ENCODE results near the gene IL1RAPL1.

GRCh38 chrX:29225670-29226069, 638.4 kb downstream of the IL1RAPL1 start:
- no peak for TF ChIP-seq CTCF (IDR thresholded peaks at IDR 0.05; ENCODE audit: extremely low read depth in 1 of 2, insufficient read depth in 1 of 2, low read depth in 1 of 2, low read length in 2 of 2)
- no peak for TF ChIP-seq EZH2 (IDR thresholded peaks at IDR 0.05; ENCODE audit: borderline replicate concordance, low read depth, low read length, severe bottlenecking)
- no peak for TF ChIP-seq POLR2A (IDR thresholded peaks at IDR 0.05; ENCODE audit: low read depth, low read length)
- no peak for TF ChIP-seq JUN (IDR thresholded peaks at IDR 0.05; ENCODE audit: borderline replicate concordance, insufficient read depth, insufficient read length, low read depth)
- TF ChIP-seq MAX (IDR thresholded peaks at IDR 0.05; ENCODE audit: insufficient read depth, insufficient read length), result no peak
- no peak for TF ChIP-seq POLR2AphosphoS5 (IDR thresholded peaks at IDR 0.05; ENCODE audit: insufficient read depth, low read depth, low read length)
- TF ChIP-seq FOS (IDR thresholded peaks at IDR 0.05; ENCODE audit: borderline replicate concordance, insufficient read depth, low read length), result no peak

Data from endothelial cell of umbilical vein (primary cell).